Gastroesophageal sphincter (tissue), 4 donors: Measurements from ENCODE around the gene ABHD12. TPM values are rescaled to one million over a fixed set of nuclear protein-coding genes. Genes with fewer than 3 reads are reported as not detected.

Source experiments
- ATAC-seq: fragments of 150-250 bp; one replicate; pipeline ENCODE4 v1.9.1; 2016; ENCODE audit warnings: mild to moderate bottlenecking, moderate library complexity
- H3K27ac ChIP-seq, 4 donors: fragments of 200-600 bp; sonication (generic) in 3 of 4; 1 replicate in 3 of 4; 2 replicates in 1 of 4; pipeline ENCODE4 v1.5.1; 2016 to 2019
- H3K27me3 ChIP-seq: fragments of 200-600 bp; sonication (generic); one replicate; pipeline ENCODE4 v1.5.1; 2019
- H3K36me3 ChIP-seq, 2 donors: fragments of 200-600 bp; sonication (generic); one replicate each; pipeline ENCODE4 v1.5.1; 2019; ENCODE audit warnings: control low read depth in 1 of 2
- H3K4me1 ChIP-seq, 3 donors: fragments of 200-600 bp; sonication (generic); 1 replicate in 2 of 3; 2 replicates in 1 of 3; pipeline ENCODE4 v1.5.1; 2016 to 2019; ENCODE audit warnings: control low read depth in 2 of 3
- H3K4me3 ChIP-seq, 2 donors: fragments of 200-600 bp; sonication (generic); one replicate each; pipeline ENCODE4 v1.5.1; 2019; ENCODE audit warnings: mild to moderate bottlenecking in 1 of 2, moderate library complexity in 1 of 2
- H3K9me3 ChIP-seq, 3 donors: fragments of 200-600 bp; sonication (generic); one replicate each; pipeline ENCODE4 v1.5.1; 2017 to 2019; ENCODE audit warnings: control low read depth in 2 of 3
- CTCF ChIP-seq, 4 experiments: fragments of 200-600 bp in 2 of 4; fragments of 450-650 bp in 2 of 4; sonication (generic) in 1 of 4; IDR thresholded peaks; one replicate each; pipeline ENCODE4 v1.5.1; 2017 to 2019; ENCODE audit warnings: antibody characterized with exemption in 4 of 4, mild to moderate bottlenecking in 2 of 4, moderate library complexity in 2 of 4
- EP300 ChIP-seq: sonication (generic); formaldehyde crosslinking; IDR thresholded peaks from one replicate; pipeline ENCODE4 v1.6.1; 2017; ENCODE audit warnings: antibody characterized with exemption, mild to moderate bottlenecking
- POLR2A ChIP-seq, 2 donors: fragments of 450-650 bp; IDR thresholded peaks; one replicate each; pipeline ENCODE4 v1.6.1; 2017; ENCODE audit warnings: antibody characterized with exemption in 2 of 2, mild to moderate bottlenecking in 2 of 2, moderate library complexity in 1 of 2
- POLR2AphosphoS5 ChIP-seq: sonication (generic); formaldehyde crosslinking; IDR thresholded peaks from one replicate; pipeline ENCODE4 v1.6.1; 2017; ENCODE audit warnings: antibody characterized with exemption
- WGBS, 2 donors: methylation state at CpG; one replicate each; pipeline ENCODE4 v1.1.5; 2018; ENCODE audit warnings: low coverage in 1 of 2; 5-methylcytosine and 5-hydroxymethylcytosine counted together
- total RNA-seq, 4 donors: library from RNA; depleted of rRNA; stranded (reverse); fragments of >200 nt; gene quantifications; one replicate each; pipeline ENCODE4 v1.1.0, GENCODE V29; 2016

Gene ABHD12
- total RNA-seq, 4 donors from 2014 or later, result 19.2 to 45.9 (median 39.3) TPM

- TF ChIP-seq POLR2AphosphoS5 (no peak), CTCF (IDR thresholded peaks at IDR 0.05) (no peak), POLR2A (IDR thresholded peaks at IDR 0.05) (no peak), EP300 (no peak)
- H3K27ac ChIP-seq, result peak overlapping the region in 3 of 4 donors; percentile 33 to 75 (median 45)
- 71 to 85% methylated on average over 4 to 6 of the region's 24 CpGs for WGBS, 2 donors
- H3K36me3 ChIP-seq, result peaks cover 0 to 92% of the 10 kb centered on the region in 2 donors
- H3K9me3 ChIP-seq, result no peaks in the 10 kb centered on the region
- no peak overlapping the region for H3K4me3 ChIP-seq
- H3K27me3 ChIP-seq, result no peaks in the 10 kb centered on the region
- peaks cover 0 to 26% (median 1%) of the 10 kb centered on the region in 3 donors for H3K4me1 ChIP-seq
- ATAC-seq, result no peak
These were observed 100.6 kb downstream of the ABHD12 start for GRCh38 chr20:25289886-25290597.

DNA sequence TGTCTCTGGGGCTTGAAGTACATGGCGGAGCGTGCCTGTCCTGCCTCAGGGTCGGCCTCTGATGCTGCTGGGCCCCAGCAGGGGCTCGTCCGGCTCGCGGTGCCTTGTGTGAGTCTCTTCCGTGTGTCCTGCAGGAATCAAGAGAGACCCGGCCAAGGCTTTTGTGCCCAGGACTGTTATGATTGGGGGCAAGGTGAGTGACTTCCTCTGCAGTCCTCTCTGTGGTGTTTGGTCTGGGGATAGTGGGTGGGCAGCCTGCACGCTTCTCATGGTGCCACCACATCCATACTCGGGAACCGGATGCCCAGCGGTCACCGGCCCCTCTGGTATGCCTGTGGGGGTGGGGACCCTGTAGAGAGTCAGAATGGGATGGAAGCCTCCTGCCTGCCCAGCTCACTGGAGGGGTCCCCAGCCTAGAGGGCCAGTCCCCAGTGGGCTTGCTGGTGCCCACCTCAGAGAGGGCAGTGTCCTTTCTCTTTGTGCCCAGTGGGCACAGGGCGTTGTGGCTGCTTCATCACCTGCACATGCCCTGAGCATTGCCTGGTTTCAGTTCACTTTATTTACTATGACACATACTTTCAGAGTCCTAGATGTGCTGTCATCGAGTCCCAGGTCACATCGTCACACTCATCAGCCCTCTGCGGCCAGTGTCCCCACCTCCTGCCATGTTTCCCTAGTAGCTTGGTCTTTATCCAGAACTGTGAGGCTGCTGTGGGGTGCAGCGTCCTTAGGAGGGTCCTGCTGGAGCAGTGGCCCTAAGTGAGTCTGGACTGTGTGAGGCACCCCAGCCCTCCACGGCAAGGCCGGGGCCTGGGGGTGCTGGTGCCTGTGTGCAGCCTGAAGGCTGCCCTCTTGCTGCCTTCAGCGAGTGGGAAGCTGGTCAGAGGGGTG lies 102.1 kb downstream of the ABHD12 start:
- H3K9me3 ChIP-seq, result no peaks in the 10 kb centered on the region
- ATAC-seq, result no peak
- peaks cover 0 to 11% (median 0%) of the 10 kb centered on the region in 3 donors for H3K4me1 ChIP-seq
- peak overlapping the region in 2 of 4 donors; percentile 22 to 34 for H3K27ac ChIP-seq
- no peaks in the 10 kb centered on the region for H3K27me3 ChIP-seq
- WGBS, 2 donors, result 93% methylated on average over 3 of the region's 22 CpGs; no CpG with 5 or more reads in 1 of the 2 donors
- no peak for TF ChIP-seq POLR2A (IDR thresholded peaks at IDR 0.05)
- H3K36me3 ChIP-seq, result peaks cover 0 to 99% of the 10 kb centered on the region in 2 donors
- H3K4me3 ChIP-seq, result no peak overlapping the region

DNA sequence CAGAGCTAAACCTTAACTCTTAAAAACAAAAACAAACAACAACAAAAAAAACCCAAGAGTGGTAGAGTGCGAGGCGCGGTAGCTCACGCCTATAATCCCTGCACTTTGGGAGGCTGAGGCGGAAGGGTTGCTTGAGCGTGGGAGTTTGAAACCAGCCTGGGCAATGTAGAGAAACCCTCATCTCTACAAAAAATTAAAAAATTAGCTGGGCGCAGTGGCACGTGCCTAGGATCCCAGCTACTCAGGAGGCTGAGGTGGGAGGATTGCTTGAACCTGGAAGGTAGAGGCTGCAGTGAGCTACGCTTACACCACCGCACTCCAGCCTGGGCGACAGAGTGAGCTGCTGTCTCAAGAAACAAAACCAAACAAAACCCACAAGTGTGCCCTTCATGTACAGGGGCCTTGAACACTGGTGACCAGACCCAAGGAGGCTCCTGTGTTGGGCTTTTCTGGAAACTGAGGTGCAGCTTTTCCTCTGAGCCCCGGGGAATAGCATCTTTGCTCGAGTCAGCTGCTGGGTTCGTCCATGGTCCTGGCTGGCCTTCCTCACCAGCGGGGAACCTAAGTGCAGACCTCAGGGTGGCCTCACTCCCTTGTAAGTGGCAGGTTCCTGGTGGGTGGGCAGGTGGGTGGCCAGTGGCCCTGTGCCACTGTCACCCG lies 102.9 kb downstream of the ABHD12 start:
- peaks cover 0 to 100% of the 10 kb centered on the region in 2 donors for H3K36me3 ChIP-seq
- no peak for TF ChIP-seq POLR2AphosphoS5
- no peak for TF ChIP-seq POLR2A (IDR thresholded peaks at IDR 0.05)
- no peak for TF ChIP-seq EP300
- no peak for TF ChIP-seq CTCF (IDR thresholded peaks at IDR 0.05)
- H3K9me3 ChIP-seq, result no peaks in the 10 kb centered on the region
- H3K27ac ChIP-seq, result peak overlapping the region in 1 of 4 donors; percentile 22
- peaks cover 0 to 5% (median 0%) of the 10 kb centered on the region in 3 donors for H3K4me1 ChIP-seq
- no peaks in the 10 kb centered on the region for H3K27me3 ChIP-seq
- ATAC-seq, result no peak
- WGBS, 2 donors, result 84 to 89% methylated on average over 6 to 12 of the region's 16 CpGs
- no peak overlapping the region for H3K4me3 ChIP-seq

- 93 to 100% methylated on average over 1 to 3 of the region's 12 CpGs for WGBS, 2 donors
- no peak overlapping the region for H3K4me3 ChIP-seq
- peak overlapping the region in 2 of 4 donors; percentile 27 to 34 for H3K27ac ChIP-seq
- TF ChIP-seq EP300 (no peak), CTCF (IDR thresholded peaks at IDR 0.05) (no peak), POLR2AphosphoS5 (no peak), POLR2A (IDR thresholded peaks at IDR 0.05) (no peak)
- peaks cover 0 to 100% of the 10 kb centered on the region in 2 donors for H3K36me3 ChIP-seq
- H3K4me1 ChIP-seq, result no peaks in the 10 kb centered on the region
- no peak for ATAC-seq
- no peaks in the 10 kb centered on the region for H3K9me3 ChIP-seq
- H3K27me3 ChIP-seq, result no peaks in the 10 kb centered on the region
These were observed 103.7 kb downstream of the ABHD12 start for GRCh38 chr20:25286917-25287316.
